Heart right ventricle (tissue), 16 donors: ENCODE results near the gene LMAN1L. TPM values are rescaled to one million over a fixed set of nuclear protein-coding genes. Genes with fewer than 3 reads are reported as not detected.
"Not testable (repeated sequence)": the region's sequence is repeated elsewhere in the genome, so short reads cannot be mapped to it uniquely, and the experiment has no call there.

Experiments used
- ATAC-seq, 8 donors: fragments of 200-7000 bp; cut with Tn5 transposase; one replicate each; pipeline ENCODE4 v1.9.1; 2020; ENCODE audit warnings: mild to moderate bottlenecking in 8 of 8, moderate library complexity in 8 of 8, moderate number of reproducible peaks in 1 of 8
- DNase-seq, 2 donors: peaks; one replicate each; pipeline ENCODE4 v3.0.0-alpha.2; 2020
- H3K27ac ChIP-seq, 10 donors: fragments of 200-600 bp; sonication (generic) in 2 of 10; one replicate each; pipeline versions ENCODE4 v1.5.0 to v1.8.0; 2020 to 2022; ENCODE audit warnings: mild to moderate bottlenecking in 3 of 10
- H3K27me3 ChIP-seq, 7 donors: fragments of 200-600 bp; one replicate each; pipeline ENCODE4 v1.8.0; 2021 to 2022; ENCODE audit warnings: mild to moderate bottlenecking in 2 of 7
- H3K36me3 ChIP-seq, 9 donors: fragments of 200-600 bp; sonication (generic) in 1 of 9; one replicate each; pipeline versions ENCODE4 v1.5.0 to v1.8.0; 2020 to 2022; ENCODE audit warnings: mild to moderate bottlenecking in 2 of 9
- H3K4me1 ChIP-seq, 9 donors: fragments of 200-600 bp; sonication (generic) in 1 of 9; one replicate each; pipeline versions ENCODE4 v1.5.0 to v1.8.0; 2020 to 2022; ENCODE audit warnings: mild to moderate bottlenecking in 4 of 9
- H3K4me3 ChIP-seq, 10 donors: fragments of 200-600 bp; sonication (generic) in 2 of 10; one replicate each; pipeline versions ENCODE4 v1.5.0 to v1.8.0; 2020 to 2022; ENCODE audit warnings: mild to moderate bottlenecking in 7 of 10, moderate library complexity in 2 of 10
- H3K9me3 ChIP-seq, 11 donors: fragments of 200-600 bp in 10 of 11; sonication (generic) in 2 of 11; one replicate each; pipeline versions ENCODE4 v1.5.0 to v1.8.0; 2013 to 2022; ENCODE audit warnings: mild to moderate bottlenecking in 2 of 11, control low read depth in 1 of 11, moderate library complexity in 1 of 11
- CTCF ChIP-seq, 9 donors: fragments of 200-600 bp; sonication (generic) in 2 of 9; IDR thresholded peaks; one replicate each; pipeline versions ENCODE4 v1.5.0 to v1.8.0; 2021 to 2022; ENCODE audit warnings: antibody characterized with exemption in 9 of 9, mild to moderate bottlenecking in 5 of 9, moderate library complexity in 1 of 9
- WGBS, 2 donors: extraction: QIAGEN DNeasy Blood & Tissue Kit; methylation state at CpG; one replicate each; pipeline ENCODE4 v1.1.7; 2013; ENCODE audit warnings: inconsistent platforms in 1 of 2; 5-methylcytosine and 5-hydroxymethylcytosine counted together
- intact Hi-C, 10 donors: fragments of 100-400 bp; cut with DNase I; formaldehyde crosslinking; loops; one replicate each; pipeline versions ENCODE4 v1.11.1 to v1.14.2; 2022
- polyA plus RNA-seq, 2 donors: library from polyadenylated mRNA; stranded (reverse); fragments of 200-250 nt; gene quantifications; one replicate each; pipeline ENCODE4 v1.2.3, GENCODE V29; 2013
- total RNA-seq, 10 donors: library from RNA; stranded (reverse); fragmentation: NEBNext Ultra II Directional in 3 of 10; extraction: Animal tissue kit (Norgen Biotek cat#: 25700) in 3 of 10; gene quantifications; one replicate each; pipeline versions ENCODE4 v1.2.1 to v1.2.4, GENCODE V29; 2021 to 2023
- donor health status: Arrhythmogenic right ventricular cardiomyopathy.
- donor health status: ischemic (EF 13 %, LVEDD 7.1; RV severe dilation, severe dysfunction).
- donor health status: healthy with polysubstance abuse.
- donor health status: DM: no; HTN: yes; CAD: no.
- donor health status: DM: no; HTN: no; CAD: no.
- donor health status: ischemic (EF 25% LVEDD 6.9; RV normal size, moderate dysfunction).
- donor health status: ischemic (EF 25% LVEDD 5.7; RV mildly dilated, moderate dysfunction).
- donor health status: healthy.
- donor health status: DM: yes; HTN: yes; CAD: no.
- donor health status: Ischemic cardiomyopathy.
- donor health status: ischemic (EF 35%, LVEDD 5.7; RV mildly dilated, moderate dysfunction).
- donor health status: nonischemic (EF 11% LVEDD 7.7; RV severe dilation, severe dysfunction).
- donor health status: DM: yes; HTN: yes; CAD: no.
- donor health status: PGD.
- donor health status: ischemic (EF 29% LVEDD 5.4; RV normal size, mild dysfunction).
- donor health status: nonischemic (EF 23%, LVEDD 6.1; RV moderate dilation, normal function).

Gene LMAN1L
- total and polyA plus RNA-seq, 12 donors: 0.03 to 47.4 (median 9.0) TPM

GRCh38 chr15:74784426-74785193 lies 28.0 kb upstream of the LMAN1L start:
- ATAC-seq (no peak), DNase-seq (no peak)
- Histone ChIP-seq H3K27me3 (no peaks in the 10 kb centered on the region), H3K27ac (peak overlapping the region in 9 of 10 donors; percentile 87 to 98 (median 93)), H3K4me3 (peak overlapping the region in 4 of 10 donors; percentile 74 to 93 (median 81)), H3K36me3 (peaks cover 0 to 5% (median 0%) of the 10 kb centered on the region in 9 donors), H3K4me1 (peaks cover 58 to 90% (median 85%) of the 10 kb centered on the region in 9 donors), H3K9me3 (no peaks in the 10 kb centered on the region)
- intact Hi-C loops: loop anchor here in 5 of 10 donors (5.0 to 10.0 kb wide), 4 partner anchors 58 to 420 kb away; partner anchors contain the start of genes ULK3 (in 4 of the 5), C15orf39 (in 1 of the 5) and COX5A (in 1 of the 5)
- 65 to 73% methylated on average over 8 of the region's 8 CpGs for WGBS, 2 donors
- no peak for TF ChIP-seq CTCF (IDR thresholded peaks at IDR 0.05)

- Histone ChIP-seq H3K27me3 (no peaks in the 10 kb centered on the region), H3K9me3 (no peaks in the 10 kb centered on the region), H3K4me1 (peaks cover 65 to 93% (median 90%) of the 10 kb centered on the region in 9 donors), H3K36me3 (peaks cover 0 to 5% (median 0%) of the 10 kb centered on the region in 9 donors), H3K27ac (peak overlapping the region in 9 of 10 donors; percentile 87 to 98 (median 93)), H3K4me3 (peak overlapping the region in 1 of 10 donors; percentile 88)
- intact Hi-C loops: loop anchor here in 2 of 10 donors (10.0 kb wide), 2 partner anchors 59 to 419 kb away; partner anchors contain the start of genes C15orf39 (in 1 of the 2) and ULK3 (in 1 of the 2)
- no peak for TF ChIP-seq CTCF (IDR thresholded peaks at IDR 0.05)
- peak in 3 of 8 donors; percentile 5 to 23 (median 6) for ATAC-seq
- no peak for DNase-seq
- WGBS, 2 donors: 66 to 70% methylated on average over 13 of the region's 13 CpGs
Observed at GRCh38 chr15:74785194-74786032, 27.2 kb upstream of the LMAN1L start.

DNA sequence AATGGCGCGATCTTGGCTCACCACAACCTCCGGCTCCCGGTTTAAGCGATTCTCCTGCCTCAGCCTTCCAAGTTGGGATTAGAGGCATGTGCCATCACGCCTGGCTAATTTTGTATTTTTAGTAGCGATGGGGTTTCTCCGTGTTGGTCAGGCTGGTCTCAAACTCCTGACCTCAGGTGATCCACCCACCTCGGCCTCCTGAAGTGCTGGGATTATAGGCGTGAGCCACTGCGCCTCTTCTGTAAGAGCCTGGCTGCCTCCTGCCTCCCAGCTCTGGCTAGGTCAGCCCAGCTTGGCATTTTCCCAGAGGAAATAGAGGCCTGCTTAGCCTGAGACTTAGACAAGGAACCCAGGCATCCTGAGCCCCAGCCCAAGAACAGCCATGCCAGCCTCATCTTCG lies 26.6 kb upstream of the LMAN1L start:
- not testable (repeated sequence) for H3K9me3 ChIP-seq, H3K36me3 ChIP-seq, H3K27me3 ChIP-seq, ATAC-seq, DNase-seq
- Histone ChIP-seq H3K4me3 (peak overlapping the region in 1 of 10 donors; percentile 88), H3K27ac (peak overlapping the region; percentile 31 to 98 (median 90)), H3K4me1 (peaks cover 65 to 93% (median 91%) of the 10 kb centered on the region in 9 donors)
- intact Hi-C loops: loop anchor here in 2 of 10 donors (10.0 kb wide), 2 partner anchors 59 to 419 kb away; partner anchors contain the start of genes C15orf39 (in 1 of the 2) and ULK3 (in 1 of the 2)
- WGBS, 2 donors: 45 to 63% methylated on average over 12 of the region's 12 CpGs

DNA sequence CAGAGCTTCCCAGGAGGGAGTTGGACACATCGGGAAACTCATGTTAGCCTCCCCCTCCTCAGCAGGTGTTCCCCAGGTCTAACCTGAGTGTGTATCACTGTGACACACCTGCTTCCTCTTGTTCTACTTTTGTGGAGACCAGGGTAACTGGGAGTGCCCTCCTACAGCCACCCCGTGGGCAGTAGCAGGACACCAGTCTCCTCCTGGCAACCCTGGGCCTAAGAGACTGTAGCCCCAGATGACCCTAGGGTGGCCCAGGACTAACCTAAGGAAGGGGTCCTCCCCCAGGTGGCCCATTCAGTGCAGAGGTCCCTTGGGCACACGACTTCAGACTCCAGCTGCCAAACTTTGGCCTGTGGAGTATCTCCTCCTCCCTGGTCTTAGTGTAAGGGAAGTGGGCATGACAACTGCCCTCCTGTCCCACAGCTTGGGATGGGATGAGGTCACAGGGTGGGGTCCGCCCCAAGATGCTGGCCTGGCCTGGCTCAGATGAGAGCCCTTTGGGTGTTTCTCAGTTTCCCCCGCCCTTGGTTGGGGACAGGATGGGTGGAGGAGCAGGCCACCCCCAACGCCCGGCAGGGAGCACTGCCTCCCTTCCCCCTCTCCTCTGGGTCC lies 26.0 kb upstream of the LMAN1L start:
- peak overlapping the region in 4 of 10 donors; percentile 8 to 88 (median 20) for H3K4me3 ChIP-seq
- peaks cover 59 to 93% (median 91%) of the 10 kb centered on the region in 9 donors for H3K4me1 ChIP-seq
- H3K9me3 ChIP-seq: no peaks in the 10 kb centered on the region
- ATAC-seq (peak in 6 of 8 donors; percentile 9 to 43 (median 18)), DNase-seq (peak; percentile 36 to 48)
- intact Hi-C loops: loop anchor here in 2 of 10 donors (10.0 kb wide), 2 partner anchors 58 to 418 kb away; partner anchors contain the start of genes C15orf39 (in 1 of the 2) and ULK3 (in 1 of the 2)
- peaks cover 0 to 10% (median 0%) of the 10 kb centered on the region in 9 donors for H3K36me3 ChIP-seq
- H3K27ac ChIP-seq: peak overlapping the region; percentile 31 to 98 (median 90)
- 30 to 32% methylated on average over 7 of the region's 7 CpGs for WGBS, 2 donors
- TF ChIP-seq CTCF (IDR thresholded peaks at IDR 0.05): no peak
- H3K27me3 ChIP-seq: no peaks in the 10 kb centered on the region
